Fibroblast of skin of left biceps (primary cell): Measurements from ENCODE around the gene PNPLA7.
"Not testable (repeated sequence)": the region's sequence is repeated elsewhere in the genome, so short reads cannot be mapped to it uniquely, and the experiment has no call there.

Experiments used
- DNase-seq, 2 experiments: peaks; one replicate each; pipeline ENCODE4 v3.0.0-alpha.2; 2013; ENCODE audit warnings: low read depth in 2 of 2

Gene PNPLA7

DNA sequence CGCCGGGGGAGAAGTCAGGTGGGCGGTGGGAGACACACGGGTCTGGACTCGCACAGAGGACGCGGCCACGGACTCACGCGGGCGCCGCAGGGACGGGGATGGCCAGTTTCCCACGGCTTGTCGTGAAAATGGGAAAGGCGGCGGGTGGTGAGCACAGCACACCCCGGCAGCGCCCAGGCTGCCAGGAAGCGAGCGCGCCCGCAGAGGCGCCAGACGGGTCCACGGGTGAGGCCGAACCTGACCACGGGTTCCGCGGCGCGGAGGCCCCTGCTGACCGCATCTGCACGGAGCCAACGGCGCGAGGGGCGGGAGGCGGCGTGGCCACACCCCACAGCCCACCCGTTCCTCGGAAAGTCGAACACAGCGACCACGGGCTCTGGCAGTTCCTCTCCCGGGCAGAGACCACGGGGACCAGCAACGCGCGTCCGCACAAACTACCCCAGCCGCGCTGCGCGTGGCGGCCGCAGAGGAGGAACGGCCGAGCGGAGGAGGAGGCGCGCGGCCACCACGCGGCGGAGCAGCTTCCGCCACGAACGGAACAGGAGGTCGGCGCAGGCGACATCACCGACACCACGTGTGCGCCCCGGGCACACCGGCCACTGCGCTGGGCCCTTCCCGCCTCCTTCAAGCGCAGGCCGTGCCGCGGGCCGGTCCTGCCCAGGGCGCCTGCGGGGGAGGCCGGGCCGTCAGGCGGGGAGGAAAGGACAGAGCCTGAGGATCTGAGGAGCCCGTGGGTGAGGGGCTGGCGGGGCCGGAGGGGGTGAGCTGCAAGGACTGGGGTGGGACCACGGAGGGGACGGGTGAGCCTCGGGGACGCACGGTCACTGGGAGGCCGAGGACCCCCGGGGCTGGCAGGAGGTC is 132.8 kb downstream of the PNPLA7 start:
- DNase-seq: no peak

DNA sequence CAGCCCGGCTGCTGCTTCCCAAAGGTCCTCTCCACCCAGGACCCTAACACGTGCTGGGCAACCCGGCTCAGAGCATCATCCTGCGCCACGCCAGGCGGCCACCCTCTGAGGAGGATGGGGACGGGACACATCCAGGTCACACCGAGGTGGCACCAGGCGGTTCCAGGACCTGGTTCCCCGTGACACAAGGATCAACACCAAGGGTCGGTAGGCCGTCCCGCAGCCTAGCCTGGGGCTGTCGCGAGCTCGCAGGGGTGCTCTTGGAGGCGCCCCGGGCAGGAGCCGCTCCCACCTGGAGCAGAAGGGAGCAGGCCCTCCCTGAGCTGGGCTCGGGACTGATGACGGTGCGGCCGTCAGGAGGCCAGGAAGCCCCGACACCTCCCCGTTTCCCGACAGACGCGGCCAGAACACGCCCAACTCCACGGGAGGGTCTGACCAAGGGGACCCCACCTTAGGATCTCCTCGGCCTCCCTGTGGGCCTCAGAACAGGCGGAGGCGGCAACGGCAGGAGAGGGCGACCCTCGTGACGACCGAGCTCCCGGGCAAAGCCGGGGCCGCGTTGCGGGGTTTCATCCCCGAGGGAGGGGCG is 133.5 kb downstream of the PNPLA7 start:
- DNase-seq: no peak

DNA sequence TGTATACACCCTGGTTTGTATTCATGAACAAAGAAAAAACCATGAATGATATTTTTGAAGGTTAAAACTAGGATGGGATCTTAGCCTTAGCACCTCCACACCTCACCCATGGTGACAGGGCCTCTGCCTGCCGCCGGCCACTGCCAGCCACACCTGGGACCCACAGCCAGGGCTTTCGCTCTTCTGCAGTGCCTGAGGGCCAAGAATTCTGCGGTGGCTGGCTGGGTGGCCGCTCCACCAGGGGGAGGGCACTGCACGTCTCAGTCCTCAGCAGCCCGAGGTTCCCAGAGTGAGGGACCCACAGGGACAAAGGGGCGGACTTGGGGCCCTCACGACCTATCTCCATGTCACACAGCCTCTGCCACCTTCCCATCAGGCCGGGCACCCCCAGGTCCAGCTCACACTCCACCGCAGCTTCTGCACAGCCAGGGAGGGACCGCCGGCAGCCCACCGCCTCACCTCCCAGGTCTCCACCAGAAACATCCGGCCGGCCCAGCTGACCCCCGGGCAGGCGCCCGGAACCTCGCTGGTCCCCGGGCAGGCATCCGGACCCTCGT is 134.1 kb downstream of the PNPLA7 start:
- no peak for DNase-seq

DNA sequence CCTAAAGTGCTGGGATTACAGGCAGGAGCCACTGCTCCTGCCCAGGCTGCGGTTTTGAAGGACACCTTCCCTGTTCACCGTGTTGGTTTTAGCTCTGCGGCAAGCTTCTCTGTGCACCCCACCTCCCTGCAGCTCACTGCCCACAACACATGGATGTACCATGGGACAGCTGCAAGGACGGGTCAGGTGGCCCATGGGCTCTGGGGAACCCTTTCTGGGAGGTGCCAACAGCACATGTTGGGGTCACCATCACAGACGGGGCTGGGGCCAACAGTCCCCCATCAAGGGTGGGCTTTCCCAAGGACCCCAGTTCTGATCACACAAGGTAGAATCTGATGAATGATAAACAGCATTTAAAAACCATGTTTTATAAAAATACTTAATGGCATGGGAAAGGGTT is 134.8 kb downstream of the PNPLA7 start:
- DNase-seq: no peak

DNA sequence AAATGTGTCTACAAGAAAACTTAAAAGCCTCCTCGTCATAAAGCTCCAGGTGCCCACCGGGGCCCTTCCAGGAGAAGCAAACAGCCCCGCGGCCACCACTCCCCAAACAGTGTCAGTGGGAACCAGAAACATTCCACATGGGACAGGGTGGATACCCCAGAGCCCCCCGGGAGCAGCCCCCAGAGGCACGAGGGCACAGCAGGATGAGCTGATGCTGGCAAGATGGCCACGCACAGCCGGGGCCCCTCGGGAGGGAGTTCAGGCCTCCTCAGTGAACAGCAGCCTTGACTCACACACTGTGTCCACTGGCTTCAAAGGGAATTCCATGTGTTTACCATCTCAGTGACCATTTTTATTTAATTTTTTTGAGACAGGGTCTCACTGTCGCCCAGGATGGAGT is 137.8 kb downstream of the PNPLA7 start:
- DNase-seq: no peak

DNA sequence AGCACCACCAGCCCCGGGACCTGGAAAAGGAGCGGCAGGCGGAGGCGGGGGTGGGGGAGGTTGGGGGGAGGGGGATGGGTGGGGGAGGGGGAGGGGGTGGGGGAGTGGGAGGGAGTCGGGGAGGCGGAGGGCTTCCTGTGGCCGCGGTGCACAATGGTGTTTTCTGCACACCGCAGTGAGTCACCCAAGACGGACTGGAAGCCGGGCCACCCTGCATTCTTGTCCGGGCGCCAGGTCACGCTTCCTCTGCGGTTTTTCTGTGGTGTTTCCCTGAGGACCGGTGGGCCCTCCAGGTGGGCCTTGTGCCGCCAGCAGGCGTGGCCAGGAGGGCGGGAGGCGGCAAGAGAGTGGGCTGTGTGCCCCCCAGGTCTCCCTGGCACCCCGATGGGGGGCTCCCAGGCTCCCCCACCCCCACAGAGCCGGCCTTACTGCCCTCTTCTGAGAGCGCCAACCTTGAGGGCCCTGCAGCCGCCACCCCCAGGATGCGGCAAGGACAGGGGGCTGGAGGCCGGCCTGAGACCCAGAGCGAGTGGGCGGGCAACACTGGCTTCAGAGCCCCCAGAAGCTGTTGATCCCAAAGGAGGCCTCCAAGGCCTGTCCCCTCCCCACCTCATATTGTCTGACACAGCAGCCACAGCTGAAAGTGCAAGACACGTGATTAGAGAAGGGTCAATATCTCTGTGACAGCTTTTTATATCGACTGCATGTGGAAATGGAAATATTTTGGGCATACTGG is 138.4 kb downstream of the PNPLA7 start:
- peak; percentile 45 to 47 for DNase-seq

DNA sequence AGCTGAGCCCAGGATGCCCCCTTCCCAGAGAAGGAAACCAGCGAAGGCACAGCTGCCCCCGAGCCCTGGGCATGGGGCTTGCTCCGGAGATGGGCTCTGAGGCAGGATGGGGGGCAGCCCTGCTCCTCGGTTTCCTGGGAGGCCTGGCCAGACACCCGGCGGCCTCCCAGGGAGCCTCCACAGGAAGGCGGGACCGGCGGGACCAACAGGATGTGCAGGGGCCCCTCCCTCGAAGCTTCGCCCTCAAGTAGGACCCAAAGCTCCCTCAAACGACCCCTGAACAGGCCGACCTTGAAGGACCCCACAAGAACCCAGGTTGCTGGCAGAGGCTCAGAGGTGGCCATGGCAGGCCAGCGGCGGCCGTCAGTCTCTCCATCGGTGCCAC is 138.9 kb downstream of the PNPLA7 start:
- no peak for DNase-seq

DNA sequence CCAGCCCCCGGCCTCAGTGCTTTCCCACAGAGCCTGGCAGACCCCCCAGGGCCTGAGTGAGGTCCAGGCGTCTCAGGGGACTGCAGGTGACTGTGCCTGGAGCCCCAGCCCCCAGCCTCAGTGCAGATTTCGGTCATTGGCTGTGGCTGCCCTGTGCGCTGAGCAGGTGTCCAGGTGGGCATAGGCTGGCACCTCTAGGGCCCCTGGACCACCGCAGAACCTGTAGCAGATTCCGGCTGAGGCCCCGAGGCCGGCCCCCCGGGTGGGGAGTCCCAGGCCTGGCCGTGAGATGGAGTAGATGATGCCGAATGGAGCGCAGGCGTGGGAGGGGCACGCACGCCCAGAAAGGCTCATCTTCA is 139.3 kb downstream of the PNPLA7 start:
- DNase-seq: no peak

DNA sequence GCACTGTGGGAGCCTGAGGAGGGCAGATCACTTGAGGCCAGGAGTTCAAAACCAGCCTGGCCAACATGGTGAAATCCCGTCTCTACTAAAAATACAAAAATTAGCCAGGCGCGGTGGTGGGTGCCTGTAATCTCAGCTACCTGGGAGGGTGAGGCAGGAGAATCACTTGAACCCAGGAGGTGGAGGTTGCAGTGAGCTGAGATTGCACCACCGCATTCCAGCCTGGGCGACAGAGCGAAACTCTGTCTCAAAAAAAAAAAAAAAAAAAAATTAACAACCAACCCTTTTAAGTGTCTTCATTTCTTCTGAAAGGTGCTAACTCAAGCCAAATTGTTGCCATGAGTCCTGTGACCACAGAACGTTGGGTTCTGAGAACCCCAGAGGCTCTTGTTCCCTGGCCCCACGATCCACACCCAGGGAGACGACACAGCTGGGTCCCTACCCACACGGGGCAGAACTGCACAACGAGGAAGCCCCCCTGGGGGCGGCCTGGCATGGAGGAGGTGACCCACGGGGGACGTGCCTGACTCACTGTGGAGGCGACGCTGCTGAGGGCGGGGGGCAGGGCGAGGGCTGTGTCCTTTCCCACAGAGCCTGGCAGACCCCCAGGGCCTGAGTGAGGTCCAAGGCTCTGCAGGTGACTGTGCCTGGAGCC is 139.8 kb downstream of the PNPLA7 start:
- not testable (repeated sequence) for DNase-seq
